Hair follicular keratinocyte (primary cell): ENCODE results near the gene KLC3. TPM values are rescaled to one million over a fixed set of nuclear protein-coding genes. Genes with fewer than 3 reads are reported as not detected.

Source experiments
- total RNA-seq: library from RNA; depleted of rRNA; stranded (reverse); fragments of >200 nt; gene quantifications from 2 replicates; pipeline ENCODE4 v1.2.3, GENCODE V29; 2015

KLC3 gene
- 49.6 and 69.6 TPM in 2 replicates for total RNA-seq

DNA sequence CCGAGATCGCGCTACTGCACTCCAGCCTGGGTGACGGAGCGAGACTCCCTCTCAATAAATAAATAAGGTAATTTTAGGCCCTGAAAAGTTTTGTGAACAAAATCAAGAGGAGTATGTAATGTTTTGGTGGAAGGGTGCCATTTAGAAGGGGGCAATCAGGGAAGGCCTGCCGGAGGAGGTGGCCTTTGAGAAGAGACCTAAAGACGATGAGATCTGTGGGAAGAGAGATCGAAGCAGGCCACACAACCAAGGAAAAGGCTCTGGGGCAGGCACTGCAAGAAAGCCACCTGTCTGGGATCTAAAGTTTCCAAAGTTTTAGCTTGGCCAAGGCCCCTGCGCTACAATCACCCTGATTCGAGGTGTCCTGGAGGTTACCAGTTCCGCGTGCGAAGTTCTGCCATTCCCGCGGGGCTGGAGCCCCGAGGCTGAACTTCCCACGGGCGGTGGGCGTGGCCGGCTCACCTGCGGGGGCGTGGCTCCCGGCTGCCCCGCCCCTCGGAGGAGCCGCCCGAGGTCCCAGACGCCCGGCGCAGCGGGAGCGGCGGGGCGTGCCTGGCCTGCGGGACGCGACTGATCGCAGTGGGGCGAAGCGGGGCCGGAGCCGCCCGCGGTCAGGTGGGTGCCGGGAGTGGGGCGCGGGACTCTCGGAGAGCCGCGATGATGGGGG, at the start of gene KLC3:
Gene KLC3, plus strand, starts transcription at position 519 of the 667 bp plus-strand sequence. CDS start 4,792 bp downstream, outside the sequence.

DNA sequence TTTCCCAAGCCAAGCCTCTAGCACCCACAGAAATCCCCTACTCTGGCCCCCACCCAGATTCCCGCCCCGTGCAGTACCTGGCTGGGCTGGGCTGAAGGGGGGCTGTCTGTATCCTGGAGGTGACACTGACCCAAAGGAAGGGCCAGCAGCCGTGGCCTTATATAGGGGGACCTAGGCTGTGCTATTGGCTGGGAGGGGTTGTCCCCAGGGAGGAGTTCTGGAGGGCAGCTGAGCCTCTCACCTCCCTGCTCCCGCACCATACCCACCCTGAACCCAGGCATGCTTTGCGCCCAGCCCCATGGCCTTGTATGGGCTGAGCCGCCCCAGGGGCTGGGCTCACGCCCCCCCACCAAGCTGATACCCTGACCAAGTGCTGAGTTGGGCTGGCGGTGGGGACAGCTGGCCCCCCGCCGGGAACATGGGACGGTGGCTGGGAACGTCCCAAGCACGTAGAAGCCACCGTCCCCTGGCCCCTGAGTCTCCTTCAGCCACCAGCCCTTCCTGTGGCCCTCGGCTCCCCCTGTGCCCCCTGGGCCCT, 17.7 kb upstream of the KLC3 start, which contains the start of gene CKM:
Gene CKM, minus strand, starts transcription at position 132 of the 538 bp plus-strand sequence. CDS start 3,162 bp downstream, outside the sequence.

DNA sequence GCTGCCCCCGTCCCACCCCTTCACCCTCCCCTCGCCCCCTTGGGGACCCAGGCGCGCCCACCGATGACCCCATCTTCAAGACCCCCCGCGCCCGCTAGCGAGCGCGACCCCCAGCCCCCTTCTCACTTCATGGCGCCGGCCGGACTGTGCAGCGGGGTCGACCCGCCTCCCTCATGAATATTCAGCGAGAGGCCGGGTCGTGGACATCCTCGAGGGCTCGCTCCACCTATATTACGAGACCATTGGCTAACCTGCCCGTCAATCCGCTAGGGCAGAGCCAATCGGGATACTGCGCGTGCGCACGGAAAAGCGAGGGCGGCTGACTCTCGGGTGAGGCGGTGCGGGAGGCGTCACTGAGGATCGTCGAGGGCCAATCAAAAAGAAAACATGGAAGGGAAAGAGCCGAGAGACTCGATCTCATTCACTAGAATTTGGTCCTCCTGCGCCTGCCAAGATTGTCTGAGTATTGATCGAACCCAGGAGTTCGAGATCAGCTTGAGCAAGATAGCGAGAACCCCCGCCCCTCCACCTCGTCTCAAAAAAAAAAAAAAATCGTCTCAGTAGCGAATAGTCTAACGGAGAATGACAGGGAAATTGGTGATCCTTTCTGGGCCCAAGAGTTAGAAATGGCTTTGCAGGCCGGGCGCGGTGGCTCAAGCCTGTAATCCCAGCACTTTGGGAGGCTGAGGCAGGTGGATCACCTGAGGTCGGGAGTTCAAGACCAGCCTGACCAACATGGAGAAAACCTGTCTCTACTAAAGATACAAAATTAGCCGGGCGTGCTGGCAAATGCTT, 30.1 kb downstream of the KLC3 start, which contains the start of gene ERCC2:
Gene ERCC2, minus strand, starts transcription at position 164 of the 795 bp plus-strand sequence. Its CDS starts 33 bp downstream, at position 131.

Other genes starting within 250 kb of the KLC3 start
- 28.1 and 30.3 TPM in 2 replicates for gene PPP1R37, start 247.6 kb upstream of the KLC3 start, total RNA-seq
- gene NKPD1, start 179.8 kb upstream of the KLC3 start, total RNA-seq = 1.1 and 2.1 TPM in 2 replicates
- 9.0 and 13.2 TPM in 2 replicates for gene TRAPPC6A, start 162.5 kb upstream of the KLC3 start, total RNA-seq
- 7.7 and 7.8 TPM in 2 replicates for gene BLOC1S3, start 162.0 kb upstream of the KLC3 start, total RNA-seq
- gene EXOC3L2, start 95.3 kb upstream of the KLC3 start, total RNA-seq = 0.38 and 2.0 TPM in 2 replicates
- gene MARK4, start 89.5 kb upstream of the KLC3 start, total RNA-seq = 19.8 and 21.3 TPM in 2 replicates
- not detected in 2 replicates for gene CKM, start 17.9 kb upstream of the KLC3 start, total RNA-seq
- 12.9 and 18.0 TPM in 2 replicates for gene ERCC2, start 29.8 kb downstream of the KLC3 start, total RNA-seq
- 93.5 and 112 TPM in 2 replicates for gene PPP1R13L, start 64.3 kb downstream of the KLC3 start, total RNA-seq
- gene POLR1G, start 65.9 kb downstream of the KLC3 start, total RNA-seq = 10.3 and 17.2 TPM in 2 replicates
- gene ERCC1, start 83.2 kb downstream of the KLC3 start, total RNA-seq = 209 and 217 TPM in 2 replicates
- 6.6 and 7.5 TPM in 2 replicates for gene FOSB, start 127.2 kb downstream of the KLC3 start, total RNA-seq
- gene RTN2, start 156.3 kb downstream of the KLC3 start, total RNA-seq = 6.7 and 16.6 TPM in 2 replicates
- gene PPM1N, start 157.7 kb downstream of the KLC3 start, total RNA-seq = 1.9 and 4.1 TPM in 2 replicates
- 153 and 157 TPM in 2 replicates for gene VASP, start 166.7 kb downstream of the KLC3 start, total RNA-seq
- 9.7 and 13.0 TPM in 2 replicates for gene OPA3, start 244.1 kb downstream of the KLC3 start, total RNA-seq